ENCODE data around the gene RFNG.

The RFNG gene

GRCh38 chr17:82058855-82059249, 7.2 kb upstream of the RFNG start:
- Mint-ChIP-seq H3K36me3 (ENCODE audit: low read depth) (peaks cover 12% of the 10 kb centered on the region), H3K27ac (no peak overlapping the region), H3K9me3 (no peaks in the 10 kb centered on the region), H3K4me1 (no peaks in the 10 kb centered on the region), H3K27me3 (ENCODE audit: low read depth) (no peaks in the 10 kb centered on the region), H3K4me3 (no peak overlapping the region)
- no peak for TF ChIP-seq CTCF (IDR thresholded peaks at IDR 0.05; ENCODE audit: unreplicated experiment in 3 of 3)

GRCh38 chr17:82058230-82058854, 6.7 kb upstream of the RFNG start:
- no peak overlapping the region for H3K27ac Mint-ChIP-seq
- H3K27me3 Mint-ChIP-seq (ENCODE audit: low read depth) = no peaks in the 10 kb centered on the region
- no peaks in the 10 kb centered on the region for H3K9me3 Mint-ChIP-seq
- TF ChIP-seq CTCF (IDR thresholded peaks at IDR 0.05; ENCODE audit: unreplicated experiment in 3 of 3) = no peak
- no peak overlapping the region for H3K4me3 Mint-ChIP-seq
- peaks cover 12% of the 10 kb centered on the region for H3K36me3 Mint-ChIP-seq (ENCODE audit: low read depth)
- H3K4me1 Mint-ChIP-seq = peaks cover 1% of the 10 kb centered on the region

GRCh38 chr17:82056729-82057621, 5.4 kb upstream of the RFNG start:
- no peak for TF ChIP-seq CTCF (IDR thresholded peaks at IDR 0.05; ENCODE audit: unreplicated experiment in 3 of 3)
- peaks cover 12% of the 10 kb centered on the region for H3K36me3 Mint-ChIP-seq (ENCODE audit: low read depth)
- no peak overlapping the region for H3K27ac Mint-ChIP-seq
- H3K4me3 Mint-ChIP-seq = no peak overlapping the region
- H3K27me3 Mint-ChIP-seq (ENCODE audit: low read depth) = no peaks in the 10 kb centered on the region
- H3K4me1 Mint-ChIP-seq = peaks cover 5% of the 10 kb centered on the region
- H3K9me3 Mint-ChIP-seq = no peaks in the 10 kb centered on the region

GRCh38 chr17:82055965-82056728, 4.5 kb upstream of the RFNG start:
- H3K4me1 Mint-ChIP-seq = peaks cover 5% of the 10 kb centered on the region

More at GRCh38 chr17:82055965-82056728, 4.5 kb upstream of the RFNG start:
- Mint-ChIP-seq H3K4me3 (peak overlapping the region in 1 of 3 experiments; percentile 30), H3K9me3 (no peaks in the 10 kb centered on the region), H3K27ac (no peak overlapping the region), H3K27me3 (ENCODE audit: low read depth) (no peaks in the 10 kb centered on the region), H3K36me3 (ENCODE audit: low read depth) (peaks cover 12% of the 10 kb centered on the region)
- no peak for TF ChIP-seq CTCF (IDR thresholded peaks at IDR 0.05; ENCODE audit: unreplicated experiment in 3 of 3)

All from nephron (organoid).